Measurements from ENCODE around the gene TTLL10. TPM values are rescaled to one million over a fixed set of nuclear protein-coding genes. Genes with fewer than 3 reads are reported as not detected.
A peak's percentile ranks its signal among the peaks of the same experiment; 100 is the strongest.

TTLL10 gene
- total RNA-seq, 1 experiment from 2014 or later, result 0.68 TPM

- H2BK12ac ChIP-seq (ENCODE audit: insufficient read length, low read depth, low read length), result no peak overlapping the region
- peaks cover 4% of the 10 kb centered on the region for H3K27me3 Mint-ChIP-seq (ENCODE audit: low read depth)
- H2AFZ ChIP-seq (ENCODE audit: low read length), result no peak overlapping the region
- no peak overlapping the region for H4K5ac ChIP-seq (ENCODE audit: insufficient read length, low read depth, low read length)
- no peak overlapping the region for H3K27ac ChIP-seq (ENCODE audit: insufficient read length, low read depth, low read length)
- H4K91ac ChIP-seq (ENCODE audit: insufficient read length, low read depth, low read length), result no peak overlapping the region
- H3K56ac ChIP-seq (ENCODE audit: insufficient read length, low read depth, low read length), result no peak overlapping the region
- peaks cover 0 to 12% (median 0%) of the 10 kb centered on the region in 3 experiments; a peak in 2 of 7 replicates for H3K36me3 Mint-ChIP-seq (ENCODE audit: insufficient read depth in 1 of 3, low read depth in 3 of 3)
- H3K9me3 Mint-ChIP-seq, result no peaks in the 10 kb centered on the region; a peak in 1 of 5 replicates
- no peak overlapping the region for H2AK5ac ChIP-seq (ENCODE audit: insufficient read length, low read length)
- no peak overlapping the region for H3K18ac ChIP-seq (ENCODE audit: insufficient read length, low read depth, low read length)
- H3K79me1 ChIP-seq (ENCODE audit: insufficient read depth, low read depth, low read length, poor library complexity, severe bottlenecking), result no peaks in the 10 kb centered on the region
- H2BK15ac ChIP-seq (ENCODE audit: low read depth, low read length), result no peak overlapping the region
- no peaks in the 10 kb centered on the region for H3K79me2 ChIP-seq (ENCODE audit: insufficient read depth, low read length)
- no peak overlapping the region; the same call in 1 of the 2 replicates for H3K14ac ChIP-seq (ENCODE audit: insufficient read depth, low read length)
- no peak overlapping the region for H2BK120ac ChIP-seq (ENCODE audit: low read depth, low read length, poor library complexity, severe bottlenecking)
- H3K27me3 ChIP-seq (ENCODE audit: insufficient read depth, low read length), result no peaks in the 10 kb centered on the region
- no CpG with 5 or more reads among the region's 32 CpGs for WGBS (ENCODE audit: extremely low coverage, insufficient read length, low lambda C conversion rate)
- H3T11ph ChIP-seq (ENCODE audit: low read length), result no peak overlapping the region
- H3K4me2 ChIP-seq (ENCODE audit: insufficient read depth, insufficient read length, low read length), result no peak overlapping the region
- no peak overlapping the region for H3K23ac ChIP-seq (ENCODE audit: insufficient read length, low read depth, low read length)
- no peak overlapping the region for H4K8ac ChIP-seq (replicated peaks; ENCODE audit: insufficient read length, low read depth, low read length)
- H3K4ac ChIP-seq (ENCODE audit: low read depth, low read length), result no peak overlapping the region
- TF ChIP-seq CTCF (conservative IDR thresholded peaks at IDR 0.05), result no peak
- no peak overlapping the region for H2BK5ac ChIP-seq (ENCODE audit: insufficient read length, low read length)
- no peak overlapping the region; a peak in 1 of 5 replicates for H3K4me3 Mint-ChIP-seq
- no peak overlapping the region for H2BK20ac ChIP-seq (ENCODE audit: low read depth, low read length, poor library complexity, severe bottlenecking)
- H3K9ac ChIP-seq (ENCODE audit: extremely low read depth, insufficient read length, low read length), result no peak overlapping the region
- H3K9me3 ChIP-seq (ENCODE audit: control insufficient read depth, low read depth, low read length), result no peaks in the 10 kb centered on the region
- peaks cover 3% of the 10 kb centered on the region for H3K23me2 ChIP-seq (ENCODE audit: insufficient read length, low read depth, low read length, poor library complexity, severe bottlenecking)
- no peaks in the 10 kb centered on the region for H4K20me1 ChIP-seq (ENCODE audit: control insufficient read depth, insufficient read depth, insufficient read length)
- peaks cover 17 to 27% of the 10 kb centered on the region in 2 experiments for H3K4me1 Mint-ChIP-seq
- peak overlapping the region in 2 of 3 experiments; percentile 18 to 72; a peak in 1 of 7 replicates for H3K27ac Mint-ChIP-seq
- no peaks in the 10 kb centered on the region; the same call in 1 of the 2 replicates for H3K4me1 ChIP-seq (ENCODE audit: insufficient read depth, low read length)
- DNase-seq, result peak; percentile 30
Observed at GRCh38 chr1:1169429-1170214, 4.1 kb upstream of the TTLL10 start.

Measured in H9 (cell line).